Adrenal gland (tissue), 12 donors: Measurements from ENCODE around the gene LPCAT1. TPM values are rescaled to one million over a fixed set of nuclear protein-coding genes. Genes with fewer than 3 reads are reported as not detected.
A peak's percentile ranks its signal among the peaks of the same experiment; 100 is the strongest.

ENCODE experiments used
- DNase-seq, 7 donors: peaks; one replicate each; pipeline ENCODE4 v3.0.0-alpha.2; 2019 to 2020
- H3K27ac ChIP-seq, 5 donors: fragments of 200-600 bp; sonication (generic) in 4 of 5; 1 replicate in 3 of 5; 2 replicates in 2 of 5; pipeline versions ENCODE4 v1.5.1 to v1.8.0; 2016 to 2020; ENCODE audit warnings: mild to moderate bottlenecking in 1 of 5
- H3K27me3 ChIP-seq: fragments of 200-600 bp; 2 replicates; pipeline ENCODE4 v1.8.0; 2021
- H3K36me3 ChIP-seq, 2 donors: fragments of 200-600 bp; replicated peaks in 1 of 2; 1 replicate in 1 of 2; 2 replicates in 1 of 2; pipeline versions ENCODE4 v1.5.1 to v1.8.0; 2018 to 2022
- H3K4me1 ChIP-seq, 2 donors: fragments of 200-600 bp; replicated peaks in 1 of 2; 1 replicate in 1 of 2; 2 replicates in 1 of 2; pipeline versions ENCODE4 v1.5.1 to v1.8.0; 2018 to 2021
- H3K4me3 ChIP-seq, 4 donors: fragments of 200-600 bp; sonication (generic) in 3 of 4; one replicate each; pipeline ENCODE4 v1.5.1; 2016 to 2018
- H3K9me3 ChIP-seq, 3 donors: fragments of 200-600 bp; sonication (generic) in 1 of 3; replicated peaks in 1 of 3; 1 replicate in 2 of 3; 2 replicates in 1 of 3; pipeline versions ENCODE4 v1.5.1 to v1.8.0; 2016 to 2021
- POLR2A ChIP-seq, 2 donors: fragments of 450-650 bp; IDR thresholded peaks; one replicate each; pipeline ENCODE4 v1.6.1; 2017; ENCODE audit warnings: antibody characterized with exemption in 2 of 2, mild to moderate bottlenecking in 2 of 2, moderate library complexity in 1 of 2
- WGBS, 4 donors: extraction: QIAGEN DNeasy Blood & Tissue Kit in 2 of 4; methylation state at CpG; one replicate each; pipeline versions ENCODE4 v1.1.5 to v1.1.7; 2013 to 2017; 5-methylcytosine and 5-hydroxymethylcytosine counted together
- intact Hi-C, 2 donors: fragments of 100-400 bp; cut with DNase I; formaldehyde crosslinking; loops; one replicate each; pipeline versions ENCODE4 v1.14.1 to v1.15.0; 2022 to 2023
- polyA plus RNA-seq, 3 donors: library from polyadenylated mRNA; stranded (reverse); fragments of 200-250 nt in 2 of 3; fragments of 350-450 nt in 1 of 3; fragmentation: Illumina TruSeq in 1 of 3; extraction: RNeasy Lipid Tissue Mini Kit (QIAGEN cat#74804) in 1 of 3; gene quantifications; one replicate each; pipeline ENCODE4 v1.2.3, GENCODE V29; 2013 to 2014
- total RNA-seq, 9 donors: library from RNA; depleted of rRNA in 4 of 9; stranded (reverse); fragments of >200 nt in 4 of 9; fragments of 120-200 nt in 1 of 9; fragmentation: NEBNext Ultra II Directional in 1 of 9; extraction: Animal tissue kit (Norgen Biotek cat#: 25700) in 1 of 9; gene quantifications; one replicate each; pipeline versions ENCODE4 v1.1.0 to v1.2.4, GENCODE V29; 2013 to 2023
- TF ChIP-seq, protein P1 (sequence below), 6 experiments: fragments of 450-650 bp in 4 of 6; fragments of 200-600 bp in 2 of 6; sonication (generic) in 1 of 6; IDR thresholded peaks; 1 replicate in 5 of 6; 2 replicates in 1 of 6; pipeline versions ENCODE4 v1.5.1 to v1.8.0; 2016 to 2021; ENCODE audit warnings: antibody characterized with exemption in 6 of 6, mild to moderate bottlenecking in 2 of 6, moderate library complexity in 1 of 6
- donor health status: healthy with polysubstance abuse.
- donor health status: Bipolar disorder and iron deficiency.
- donor health status: DM: yes; HTN: yes; CAD: no.
- donor health status: DM: no; HTN: no; CAD: no.
- donor health status: DM: no; HTN: no; CAD: no.
- donor health status: DM: yes; HTN: yes; CAD: no.

LPCAT1 gene
- total and polyA plus RNA-seq, 12 donors = 23.2 to 59.1 (median 42.6) TPM

DNA sequence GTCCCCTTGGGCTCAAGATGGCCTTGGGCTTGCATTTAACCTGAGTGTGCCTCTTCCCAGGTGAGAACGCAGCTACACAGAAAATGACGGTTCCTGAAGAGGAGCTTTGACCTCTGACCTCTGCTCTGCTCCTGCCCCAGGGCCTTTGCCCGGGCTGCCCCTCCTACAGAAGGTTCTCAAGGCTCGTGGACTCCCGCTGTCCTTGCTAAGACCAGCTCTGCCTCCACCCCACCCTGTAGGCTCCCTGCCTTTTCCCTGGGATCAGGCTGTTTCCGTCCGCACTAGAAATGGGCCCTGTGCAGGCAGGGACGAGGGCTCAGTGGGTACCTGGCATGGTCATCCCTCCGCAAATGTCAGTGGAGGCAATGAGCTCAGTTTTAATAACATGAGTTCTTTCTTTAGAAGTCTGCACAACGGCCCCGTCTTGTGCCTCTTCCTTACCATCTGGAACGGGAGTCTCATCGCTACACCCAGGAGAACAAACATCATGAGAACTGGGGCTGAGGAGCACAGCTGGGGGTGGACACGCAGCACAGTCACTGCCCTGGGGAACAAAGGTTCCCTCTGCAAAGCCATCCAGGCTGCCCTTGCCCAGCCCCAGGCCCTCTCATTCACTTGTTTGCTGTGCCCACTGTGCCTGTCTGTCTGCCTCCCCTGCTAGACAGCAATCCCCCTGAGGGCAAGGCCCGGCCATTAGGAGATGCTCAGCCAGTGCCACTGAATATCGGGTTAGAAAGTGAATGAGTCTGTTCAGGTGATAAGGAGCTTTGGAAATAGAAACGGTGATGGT, 26.7 kb upstream of the LPCAT1 start:
- no peak overlapping the region for H3K4me3 ChIP-seq
- H3K4me1 ChIP-seq = peaks cover 0 to 3% of the 10 kb centered on the region in 2 donors
- no peaks in the 10 kb centered on the region for H3K36me3 ChIP-seq
- no peaks in the 10 kb centered on the region for H3K27me3 ChIP-seq
- WGBS, 4 donors = 86 to 90% (median 89%) methylated on average over 15 to 17 of the region's 17 CpGs
- DNase-seq = peak in 1 of 7 donors; percentile 31
- H3K27ac ChIP-seq = no peak overlapping the region
- intact Hi-C loops = no loop called here
- H3K9me3 ChIP-seq = no peaks in the 10 kb centered on the region
- TF ChIP-seq, protein P1, sequence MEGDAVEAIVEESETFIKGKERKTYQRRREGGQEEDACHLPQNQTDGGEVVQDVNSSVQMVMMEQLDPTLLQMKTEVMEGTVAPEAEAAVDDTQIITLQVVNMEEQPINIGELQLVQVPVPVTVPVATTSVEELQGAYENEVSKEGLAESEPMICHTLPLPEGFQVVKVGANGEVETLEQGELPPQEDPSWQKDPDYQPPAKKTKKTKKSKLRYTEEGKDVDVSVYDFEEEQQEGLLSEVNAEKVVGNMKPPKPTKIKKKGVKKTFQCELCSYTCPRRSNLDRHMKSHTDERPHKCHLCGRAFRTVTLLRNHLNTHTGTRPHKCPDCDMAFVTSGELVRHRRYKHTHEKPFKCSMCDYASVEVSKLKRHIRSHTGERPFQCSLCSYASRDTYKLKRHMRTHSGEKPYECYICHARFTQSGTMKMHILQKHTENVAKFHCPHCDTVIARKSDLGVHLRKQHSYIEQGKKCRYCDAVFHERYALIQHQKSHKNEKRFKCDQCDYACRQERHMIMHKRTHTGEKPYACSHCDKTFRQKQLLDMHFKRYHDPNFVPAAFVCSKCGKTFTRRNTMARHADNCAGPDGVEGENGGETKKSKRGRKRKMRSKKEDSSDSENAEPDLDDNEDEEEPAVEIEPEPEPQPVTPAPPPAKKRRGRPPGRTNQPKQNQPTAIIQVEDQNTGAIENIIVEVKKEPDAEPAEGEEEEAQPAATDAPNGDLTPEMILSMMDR (IDR thresholded peaks at IDR 0.05) = no peak
- TF ChIP-seq POLR2A (IDR thresholded peaks at IDR 0.05) = no peak

DNA sequence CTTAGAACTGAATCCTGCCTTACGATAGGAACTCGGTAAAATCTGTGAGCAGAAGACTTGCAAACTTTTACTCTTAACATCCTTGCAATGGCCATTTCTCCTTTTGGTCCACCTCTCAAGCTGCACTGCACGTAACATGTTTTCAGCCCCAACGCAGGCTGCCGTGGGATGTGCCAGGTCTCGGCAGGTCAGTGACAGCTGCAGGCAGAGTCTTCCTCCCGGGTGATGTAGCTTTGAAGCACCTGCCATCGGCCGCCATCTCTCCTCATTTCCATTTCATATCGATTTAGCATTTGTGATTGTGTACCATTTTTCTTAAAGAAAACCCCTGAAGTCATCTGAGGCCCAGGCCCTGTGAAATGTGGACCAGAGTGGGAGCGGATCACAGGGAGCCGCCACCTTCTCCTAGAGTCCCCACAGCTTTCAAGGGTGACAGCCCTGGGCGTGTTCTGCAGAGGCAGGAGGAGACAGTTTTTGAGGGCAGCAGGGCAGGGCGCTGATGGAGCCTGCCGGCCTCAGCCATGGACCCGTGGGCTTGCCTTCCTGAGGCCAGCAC, 25.8 kb upstream of the LPCAT1 start:
- intact Hi-C loops = no loop called here
- no peaks in the 10 kb centered on the region for H3K4me1 ChIP-seq
- 79 to 90% (median 86%) methylated on average over 13 to 16 of the region's 16 CpGs for WGBS, 4 donors

DNA sequence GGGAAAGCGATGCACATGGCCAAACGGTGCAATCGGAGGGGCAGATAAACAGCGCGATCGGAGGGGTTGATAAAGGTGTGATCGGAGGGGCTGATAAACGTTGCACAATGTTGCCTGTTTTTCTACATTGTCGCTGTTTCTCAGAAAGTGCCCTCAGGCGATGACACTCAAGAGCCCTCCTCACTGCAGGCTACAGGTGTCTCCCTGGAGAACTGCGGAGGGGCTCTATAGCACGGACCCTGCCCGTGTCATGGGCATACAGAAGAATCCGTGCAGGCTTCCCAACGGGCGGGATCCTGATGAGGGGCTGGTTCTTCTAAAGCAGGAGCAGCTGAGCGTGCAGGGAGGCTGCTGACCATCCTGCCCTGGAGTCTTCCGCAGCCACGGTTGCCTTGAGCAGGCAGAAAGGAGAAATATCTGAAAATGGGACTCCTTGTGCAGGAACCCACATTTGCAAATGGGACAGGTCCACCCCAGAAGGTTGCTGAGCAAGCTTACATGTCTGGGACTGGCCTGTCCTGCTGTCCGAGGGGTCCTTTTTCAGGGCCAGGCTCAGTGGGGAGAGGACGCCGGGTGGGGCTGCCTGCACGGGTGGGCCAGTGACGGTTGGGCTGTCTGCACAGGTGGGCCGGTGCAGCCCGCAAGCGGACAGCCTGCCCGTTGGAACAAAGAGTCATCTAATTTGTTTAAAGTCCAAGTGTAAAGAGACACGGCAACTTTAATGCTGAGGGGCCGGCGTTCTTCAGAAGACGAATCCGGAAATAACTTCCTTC, 25.1 kb upstream of the LPCAT1 start:
- H3K27me3 ChIP-seq = no peaks in the 10 kb centered on the region
- 81 to 91% (median 84%) methylated on average over 30 to 33 of the region's 33 CpGs for WGBS, 4 donors
- no peaks in the 10 kb centered on the region for H3K9me3 ChIP-seq
- no peak overlapping the region for H3K27ac ChIP-seq
- no peaks in the 10 kb centered on the region for H3K4me1 ChIP-seq
- no peaks in the 10 kb centered on the region for H3K36me3 ChIP-seq
- intact Hi-C loops = no loop called here
- TF ChIP-seq, protein P1 (IDR thresholded peaks at IDR 0.05) = no peak
- TF ChIP-seq POLR2A (IDR thresholded peaks at IDR 0.05) = no peak
- no peak overlapping the region for H3K4me3 ChIP-seq
- DNase-seq = peak in 1 of 7 donors; percentile 21

More for the DNA sequence above, 25.8 kb upstream of the LPCAT1 start:
- no peak for TF ChIP-seq POLR2A (IDR thresholded peaks at IDR 0.05)
- TF ChIP-seq, protein P1 (IDR thresholded peaks at IDR 0.05) = no peak
- Histone ChIP-seq H3K9me3 (no peaks in the 10 kb centered on the region), H3K27ac (no peak overlapping the region), H3K27me3 (no peaks in the 10 kb centered on the region), H3K36me3 (no peaks in the 10 kb centered on the region), H3K4me3 (no peak overlapping the region)
- no peak for DNase-seq

DNA sequence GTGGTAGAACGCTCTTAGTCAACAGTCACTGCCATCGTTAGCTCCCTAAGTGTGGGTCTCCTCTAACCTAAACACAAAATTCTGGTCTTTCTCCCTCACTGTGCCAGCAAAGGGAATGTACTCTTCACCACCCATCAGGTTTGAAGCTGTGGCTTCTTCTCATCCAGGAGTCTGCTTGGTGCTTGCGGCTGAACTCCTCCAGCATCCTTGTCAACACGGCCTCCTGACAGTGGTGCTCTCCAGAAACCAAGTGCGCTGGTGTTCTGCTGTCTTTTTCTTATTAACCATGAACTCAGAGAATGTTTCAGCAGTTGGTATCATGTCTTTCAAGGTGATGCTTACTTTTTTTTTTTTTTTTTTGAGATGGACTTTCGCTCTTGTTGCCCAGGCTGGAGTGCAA, 23.9 kb upstream of the LPCAT1 start:
- Histone ChIP-seq H3K9me3 (no peaks in the 10 kb centered on the region), H3K36me3 (no peaks in the 10 kb centered on the region), H3K4me3 (no peak overlapping the region), H3K27me3 (no peaks in the 10 kb centered on the region), H3K27ac (no peak overlapping the region), H3K4me1 (no peaks in the 10 kb centered on the region)
- no peak for DNase-seq
- TF ChIP-seq, protein P1 (IDR thresholded peaks at IDR 0.05) = no peak
- no peak for TF ChIP-seq POLR2A (IDR thresholded peaks at IDR 0.05)
- 90 to 96% (median 94%) methylated on average over 6 of the region's 6 CpGs for WGBS, 4 donors
- intact Hi-C loops = no loop called here
